Stimulated activated CD4-positive, alpha-beta T cell treated with anti-CD3 and anti-CD28 coated beads, Interleukin-2, amount 100 ng/mL, for 48 hours (primary cell): ENCODE results near the gene ANKRD10.
"Not testable (repeated sequence)": the region's sequence is repeated elsewhere in the genome, so short reads cannot be mapped to it uniquely, and the experiment has no call there.

ENCODE experiments used
- DNase-seq, 2 donors: peaks; one replicate each; pipeline ENCODE4 v3.0.0-alpha.2; 2020

The ANKRD10 gene

GRCh38 chr13:110860983-110861382 lies 53.9 kb downstream of the ANKRD10 start:
- DNase-seq, result no peak

GRCh38 chr13:110856942-110857835 lies 57.7 kb downstream of the ANKRD10 start:
- no peak for DNase-seq

- DNase-seq, result no peak
Measured at GRCh38 chr13:110855363-110855762, 59.5 kb downstream of the ANKRD10 start.

GRCh38 chr13:110854866-110855265 lies 60.0 kb downstream of the ANKRD10 start:
- DNase-seq, result no peak

- DNase-seq, result no peak
Measured at GRCh38 chr13:110853235-110853721, 61.6 kb downstream of the ANKRD10 start.

GRCh38 chr13:110850840-110851239 lies 64.0 kb downstream of the ANKRD10 start:
- DNase-seq, result no peak

GRCh38 chr13:110850006-110850405 lies 64.9 kb downstream of the ANKRD10 start:
- DNase-seq, result no peak

- no peak for DNase-seq
Measured at GRCh38 chr13:110845520-110845919, 69.3 kb downstream of the ANKRD10 start.

- DNase-seq, result no peak
Measured at GRCh38 chr13:110841846-110842245, 73.0 kb downstream of the ANKRD10 start.

- no peak for DNase-seq
Measured at GRCh38 chr13:110841406-110841805, 73.5 kb downstream of the ANKRD10 start.

- no peak for DNase-seq
Measured at GRCh38 chr13:110838867-110839538, 75.9 kb downstream of the ANKRD10 start.

- no peak for DNase-seq
Measured at GRCh38 chr13:110838116-110838515, 76.8 kb downstream of the ANKRD10 start.

GRCh38 chr13:110837397-110838061 lies 77.3 kb downstream of the ANKRD10 start:
- DNase-seq, result not testable (repeated sequence)

- DNase-seq, result no peak
Measured at GRCh38 chr13:110836605-110836903, 78.3 kb downstream of the ANKRD10 start.

GRCh38 chr13:110835721-110836604 lies 78.9 kb downstream of the ANKRD10 start:
- no peak for DNase-seq

- DNase-seq, result no peak
Measured at GRCh38 chr13:110834572-110834971, 80.3 kb downstream of the ANKRD10 start.

GRCh38 chr13:110832531-110832930 lies 82.3 kb downstream of the ANKRD10 start:
- DNase-seq, result no peak

GRCh38 chr13:110832205-110832479 lies 82.7 kb downstream of the ANKRD10 start:
- no peak for DNase-seq

GRCh38 chr13:110831437-110832204 lies 83.2 kb downstream of the ANKRD10 start:
- DNase-seq, result no peak

- DNase-seq, result no peak
Measured at GRCh38 chr13:110830800-110831371, 84.0 kb downstream of the ANKRD10 start.

- no peak for DNase-seq
Measured at GRCh38 chr13:110830331-110830730, 84.5 kb downstream of the ANKRD10 start.

GRCh38 chr13:110829486-110829885 lies 85.4 kb downstream of the ANKRD10 start:
- DNase-seq, result no peak
